Fibroblast of villous mesenchyme (primary cell): ENCODE data around the gene DNM2. TPM values are rescaled to one million over a fixed set of nuclear protein-coding genes. Genes with fewer than 3 reads are reported as not detected.
A peak's percentile ranks its signal among the peaks of the same experiment; 100 is the strongest.

Experiments
- DNase-seq: peaks from one replicate; pipeline ENCODE4 v3.0.0-alpha.2; 2010; ENCODE audit warnings: low read depth
- H3K4me3 ChIP-seq: 2 replicates; pipeline ENCODE4 v1.5.1; 2011; ENCODE audit warnings: low read depth, mild to moderate bottlenecking, low read length
- CTCF ChIP-seq: IDR thresholded peaks from 2 replicates; pipeline ENCODE4 v1.5.1; 2012; ENCODE audit warnings: low read depth, mild to moderate bottlenecking, low read length; ENCODE audit not compliant: insufficient read depth
- total RNA-seq: library from RNA; depleted of rRNA; stranded (reverse); fragments of >200 nt; gene quantifications from 2 replicates; pipeline ENCODE4 v1.2.3, GENCODE V29; 2012

The DNM2 gene
- total RNA-seq, 1 donor = 101 TPM

DNA sequence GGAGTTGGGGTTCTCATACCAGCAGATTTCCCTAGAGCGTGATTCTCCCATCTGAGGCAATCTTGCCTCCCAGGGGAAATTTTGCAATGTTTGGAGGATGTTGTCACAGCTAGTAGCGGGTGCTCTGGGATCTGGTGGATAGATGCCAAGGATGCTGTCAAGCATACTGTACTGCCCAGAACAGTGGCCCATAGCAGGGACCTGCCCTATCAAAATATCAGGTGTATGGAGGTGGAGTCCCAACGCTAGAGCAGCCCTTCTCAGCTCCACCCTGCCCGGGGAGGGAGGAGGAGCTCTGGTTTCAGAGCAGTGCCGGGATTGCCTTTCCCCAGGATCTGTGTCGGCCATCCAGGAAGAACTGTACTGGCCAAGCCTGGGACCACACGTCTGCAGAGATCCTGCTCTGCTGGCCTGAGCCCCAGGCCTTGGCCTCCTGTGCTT is 27.5 kb upstream of the DNM2 start:
- peak; percentile 85 for DNase-seq

DNA sequence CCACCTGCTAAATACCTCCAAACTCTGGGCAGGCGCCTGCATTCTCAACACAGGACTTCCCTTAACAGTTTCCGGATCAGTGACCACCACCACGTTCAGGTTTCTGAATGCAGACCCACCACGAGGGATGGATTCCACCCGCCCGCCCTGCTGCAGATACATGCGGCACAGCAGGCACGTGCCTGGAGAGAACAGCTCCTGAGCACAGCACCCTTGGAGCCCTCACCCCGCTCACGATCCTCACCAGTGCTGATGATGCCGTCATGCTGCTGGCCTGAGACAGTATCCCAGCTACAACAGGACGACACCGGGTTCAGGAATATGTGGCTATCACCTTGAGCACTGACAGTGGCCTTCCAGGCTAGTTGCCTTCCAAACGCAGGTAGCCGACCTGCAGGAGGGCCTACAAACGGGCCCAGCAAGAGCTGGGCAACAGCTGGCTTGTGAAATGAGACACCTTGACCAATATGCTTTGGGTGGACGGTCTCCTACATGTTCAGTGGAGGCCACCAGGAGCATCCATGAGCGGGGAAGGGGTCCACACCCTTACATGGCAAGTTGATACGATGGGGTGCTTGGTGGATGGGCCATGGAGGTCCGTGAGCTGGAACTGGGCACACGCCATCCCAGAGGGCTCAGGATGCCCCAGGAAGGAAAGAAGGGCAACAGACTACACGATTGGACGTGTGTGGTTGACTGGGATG is 26.5 kb upstream of the DNM2 start:
- H3K4me3 ChIP-seq = no peak overlapping the region
- no peak for DNase-seq
- no peak for TF ChIP-seq CTCF

More for the DNA sequence above, 27.5 kb upstream of the DNM2 start:
- TF ChIP-seq CTCF = no peak
- H3K4me3 ChIP-seq = no peak overlapping the region

DNA sequence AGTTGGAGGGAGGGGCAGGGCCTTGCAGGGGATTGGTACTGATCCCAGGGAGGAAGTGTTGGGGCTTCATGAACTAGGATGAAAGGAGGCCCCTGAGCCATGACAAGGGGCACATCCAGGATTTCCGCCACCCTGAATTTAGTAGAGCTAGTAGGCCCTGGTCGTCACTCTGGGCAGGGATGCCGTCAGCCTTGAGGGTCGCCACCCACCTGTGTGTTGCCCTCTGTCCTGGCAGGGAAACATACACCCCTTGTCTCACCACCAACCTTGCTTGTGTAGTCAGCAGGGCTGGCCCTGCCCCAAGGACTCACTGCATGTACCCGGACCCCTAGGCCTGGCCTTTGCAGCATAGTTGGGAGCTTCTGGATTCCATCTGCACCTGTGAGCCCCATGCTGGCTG is 26.0 kb upstream of the DNM2 start:
- no peak for TF ChIP-seq CTCF
- DNase-seq = no peak
- no peak overlapping the region for H3K4me3 ChIP-seq

DNA sequence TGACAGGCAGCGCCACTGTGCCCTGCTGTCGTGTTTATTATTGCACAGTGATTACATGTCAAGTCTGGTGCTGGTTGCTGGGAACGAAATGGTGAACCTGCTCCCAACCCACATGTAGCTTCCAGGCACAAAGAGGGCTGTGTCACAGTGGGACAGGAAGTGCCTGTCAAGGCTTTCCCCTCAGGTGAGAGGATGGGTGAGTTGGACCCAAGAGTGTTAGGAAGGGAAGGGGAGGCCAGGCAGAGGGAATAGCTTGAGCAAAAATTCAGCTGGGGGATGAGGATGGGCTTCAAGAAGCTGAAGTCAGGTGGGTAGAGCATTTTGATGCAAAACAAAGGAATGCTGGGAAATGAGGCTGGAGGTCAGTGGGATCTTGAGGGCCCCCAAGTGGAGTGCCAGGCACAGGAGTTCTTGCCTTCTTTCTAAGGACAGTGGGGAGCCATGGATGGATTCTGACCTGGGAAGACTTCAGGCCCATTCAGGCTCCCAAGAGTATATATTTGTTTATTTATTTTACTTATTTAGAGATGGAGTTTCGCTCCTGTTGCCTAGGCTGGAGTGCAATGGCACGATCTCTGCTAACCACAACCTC is 25.1 kb upstream of the DNM2 start:
- DNase-seq = no peak
- no peak overlapping the region for H3K4me3 ChIP-seq
- no peak for TF ChIP-seq CTCF

GRCh38 chr19:10694706-10695307 is 23.1 kb upstream of the DNM2 start:
- peak overlapping the region; percentile 49 for H3K4me3 ChIP-seq
- TF ChIP-seq CTCF = no peak
- no peak for DNase-seq

GRCh38 chr19:10695401-10696398 is 22.2 kb upstream of the DNM2 start:
- peak overlapping the region; percentile 49 for H3K4me3 ChIP-seq
- TF ChIP-seq CTCF = no peak
- DNase-seq = peak; percentile 96
